ENCODE measurements around the gene CHKB.

The CHKB gene

GRCh38 chr22:50569896-50570535, 12.6 kb downstream of the CHKB start:
- no peak for ATAC-seq (replicated peaks)
- H3K9me3 Mint-ChIP-seq, result no peaks in the 10 kb centered on the region
- H3K36me3 Mint-ChIP-seq (ENCODE audit: insufficient read depth), result peaks cover 21% of the 10 kb centered on the region
- H3K27me3 Mint-ChIP-seq, result no peaks in the 10 kb centered on the region
- no peak overlapping the region for H3K27ac Mint-ChIP-seq
- peaks cover 0 to 4% of the 10 kb centered on the region in 2 donors for H3K4me1 Mint-ChIP-seq (ENCODE audit: low read depth in 2 of 2)
- DNase-seq, result no peak
- H3K4me3 Mint-ChIP-seq, result no peak overlapping the region

GRCh38 chr22:50569041-50569459, 13.6 kb downstream of the CHKB start:
- H3K4me1 Mint-ChIP-seq (ENCODE audit: low read depth in 2 of 2), result peaks cover 0 to 4% of the 10 kb centered on the region in 2 donors
- ATAC-seq (replicated peaks), result no peak
- no peaks in the 10 kb centered on the region for H3K9me3 Mint-ChIP-seq
- H3K27ac Mint-ChIP-seq, result no peak overlapping the region
- peaks cover 20% of the 10 kb centered on the region for H3K36me3 Mint-ChIP-seq (ENCODE audit: insufficient read depth)
- no peak for DNase-seq
- no peak overlapping the region for H3K4me3 Mint-ChIP-seq
- no peaks in the 10 kb centered on the region for H3K27me3 Mint-ChIP-seq

GRCh38 chr22:50568626-50569025, 14.0 kb downstream of the CHKB start:
- Mint-ChIP-seq H3K27me3 (no peaks in the 10 kb centered on the region), H3K36me3 (ENCODE audit: insufficient read depth) (peaks cover 20% of the 10 kb centered on the region), H3K4me3 (no peak overlapping the region), H3K4me1 (ENCODE audit: low read depth in 2 of 2) (peaks cover 0 to 4% of the 10 kb centered on the region in 2 donors), H3K27ac (no peak overlapping the region), H3K9me3 (no peaks in the 10 kb centered on the region)
- no peak for ATAC-seq (replicated peaks)
- no peak for DNase-seq

- no peak overlapping the region for H3K27ac Mint-ChIP-seq
- H3K4me1 Mint-ChIP-seq (ENCODE audit: low read depth in 2 of 2), result peaks cover 7 to 11% of the 10 kb centered on the region in 2 donors
- H3K36me3 Mint-ChIP-seq (ENCODE audit: insufficient read depth), result peaks cover 23% of the 10 kb centered on the region
- no peaks in the 10 kb centered on the region for H3K9me3 Mint-ChIP-seq
- no peaks in the 10 kb centered on the region for H3K27me3 Mint-ChIP-seq
- DNase-seq, result no peak
- ATAC-seq (replicated peaks), result no peak
- H3K4me3 Mint-ChIP-seq, result no peak overlapping the region
These were observed 14.9 kb downstream of the CHKB start for GRCh38 chr22:50567721-50568252.

- H3K4me3 Mint-ChIP-seq, result no peak overlapping the region
These were observed 18.4 kb downstream of the CHKB start for GRCh38 chr22:50564289-50564688.

GRCh38 chr22:50563413-50564160, 19.1 kb downstream of the CHKB start:
- no peak for DNase-seq
- peaks cover 16 to 21% of the 10 kb centered on the region in 2 donors for H3K4me1 Mint-ChIP-seq (ENCODE audit: low read depth in 2 of 2)
- H3K9me3 Mint-ChIP-seq, result no peaks in the 10 kb centered on the region
- peak overlapping the region; percentile 91 for H3K4me3 Mint-ChIP-seq
- no peaks in the 10 kb centered on the region for H3K27me3 Mint-ChIP-seq
- peaks cover 12% of the 10 kb centered on the region for H3K36me3 Mint-ChIP-seq (ENCODE audit: insufficient read depth)
- peak overlapping the region; percentile 77 to 79 for H3K27ac Mint-ChIP-seq
- no peak for ATAC-seq (replicated peaks)

More at GRCh38 chr22:50564289-50564688, 18.4 kb downstream of the CHKB start:
- peaks cover 16% of the 10 kb centered on the region for H3K36me3 Mint-ChIP-seq (ENCODE audit: insufficient read depth)
- DNase-seq, result no peak
- ATAC-seq (replicated peaks), result no peak
- H3K4me1 Mint-ChIP-seq (ENCODE audit: low read depth in 2 of 2), result peaks cover 16 to 21% of the 10 kb centered on the region in 2 donors
- no peak overlapping the region for H3K27ac Mint-ChIP-seq
- H3K9me3 Mint-ChIP-seq, result no peaks in the 10 kb centered on the region
- no peaks in the 10 kb centered on the region for H3K27me3 Mint-ChIP-seq

GRCh38 chr22:50562523-50563412, 19.9 kb downstream of the CHKB start, which contains the start of gene SYCE3:
Gene SYCE3 (minus strand): TSS chr22:50562919. CDS start chr22:50556405, 6,514 bp downstream.
- H3K36me3 Mint-ChIP-seq (ENCODE audit: insufficient read depth), result peaks cover 11% of the 10 kb centered on the region
- ATAC-seq (replicated peaks), result peak; percentile 95
- DNase-seq, result peak; percentile 96 to 97 (median 97)
- no peaks in the 10 kb centered on the region for H3K27me3 Mint-ChIP-seq
- H3K9me3 Mint-ChIP-seq, result no peaks in the 10 kb centered on the region
- peak within 1 kb of the TSS; percentile 80 to 87 for H3K27ac Mint-ChIP-seq
- peaks cover 16 to 21% of the 10 kb centered on the region in 2 donors for H3K4me1 Mint-ChIP-seq (ENCODE audit: low read depth in 2 of 2)
- H3K4me3 Mint-ChIP-seq, result peak within 1 kb of the TSS; percentile 91

GRCh38 chr22:50561401-50562358, 21.0 kb downstream of the CHKB start:
- H3K27ac Mint-ChIP-seq, result peak overlapping the region; percentile 80 to 87
- ATAC-seq (replicated peaks) (peak; percentile 17), DNase-seq (no peak)

GRCh38 chr22:50560034-50560433, 22.6 kb downstream of the CHKB start:
- Mint-ChIP-seq H3K9me3 (no peaks in the 10 kb centered on the region), H3K36me3 (ENCODE audit: insufficient read depth) (peaks cover 9% of the 10 kb centered on the region), H3K4me3 (no peak overlapping the region), H3K27ac (no peak overlapping the region), H3K4me1 (ENCODE audit: low read depth in 2 of 2) (peaks cover 16 to 21% of the 10 kb centered on the region in 2 donors), H3K27me3 (no peaks in the 10 kb centered on the region)
- ATAC-seq (replicated peaks) (no peak), DNase-seq (no peak)

More at GRCh38 chr22:50561401-50562358, 21.0 kb downstream of the CHKB start:
- Mint-ChIP-seq H3K27me3 (no peaks in the 10 kb centered on the region), H3K36me3 (ENCODE audit: insufficient read depth) (peaks cover 9% of the 10 kb centered on the region), H3K4me1 (ENCODE audit: low read depth in 2 of 2) (peaks cover 16 to 21% of the 10 kb centered on the region in 2 donors), H3K9me3 (no peaks in the 10 kb centered on the region), H3K4me3 (peak overlapping the region; percentile 71 to 73)

- DNase-seq, result no peak
These were observed 25.9 kb downstream of the CHKB start for GRCh38 chr22:50556703-50557102.

GRCh38 chr22:50553310-50553709, 29.3 kb downstream of the CHKB start:
- H3K27me3 Mint-ChIP-seq, result no peaks in the 10 kb centered on the region
- H3K4me3 Mint-ChIP-seq, result no peak overlapping the region
- peaks cover 9% of the 10 kb centered on the region for H3K36me3 Mint-ChIP-seq (ENCODE audit: insufficient read depth)
- H3K9me3 Mint-ChIP-seq, result no peaks in the 10 kb centered on the region
- H3K4me1 Mint-ChIP-seq (ENCODE audit: low read depth in 2 of 2), result peaks cover 10 to 15% of the 10 kb centered on the region in 2 donors
- DNase-seq, result no peak
- ATAC-seq (replicated peaks), result no peak
- no peak overlapping the region for H3K27ac Mint-ChIP-seq

More at GRCh38 chr22:50556703-50557102, 25.9 kb downstream of the CHKB start:
- Mint-ChIP-seq H3K9me3 (no peaks in the 10 kb centered on the region), H3K27me3 (no peaks in the 10 kb centered on the region), H3K36me3 (ENCODE audit: insufficient read depth) (peaks cover 9% of the 10 kb centered on the region), H3K4me1 (ENCODE audit: low read depth in 2 of 2) (peaks cover 8% of the 10 kb centered on the region in 2 donors), H3K27ac (no peak overlapping the region), H3K4me3 (no peak overlapping the region)
- no peak for ATAC-seq (replicated peaks)

- H3K27ac Mint-ChIP-seq, result peak overlapping the region in 1 of 2 donors; percentile 91
- peak overlapping the region in 1 of 2 donors; percentile 77 for H3K4me3 Mint-ChIP-seq
- peaks cover 9% of the 10 kb centered on the region for H3K36me3 Mint-ChIP-seq (ENCODE audit: insufficient read depth)
- H3K27me3 Mint-ChIP-seq, result no peaks in the 10 kb centered on the region
- H3K9me3 Mint-ChIP-seq, result no peaks in the 10 kb centered on the region
- DNase-seq (no peak), ATAC-seq (replicated peaks) (no peak)
- H3K4me1 Mint-ChIP-seq (ENCODE audit: low read depth in 2 of 2), result peaks cover 10 to 15% of the 10 kb centered on the region in 2 donors
These were observed 31.4 kb downstream of the CHKB start for GRCh38 chr22:50551160-50551752.
